ENCODE results near the gene TRIP4. TPM values are rescaled to one million over a fixed set of nuclear protein-coding genes. Genes with fewer than 3 reads are reported as not detected.

The TRIP4 gene
- total and polyA plus RNA-seq, 2 of the 8 experiments (the other 6 are each of a cell fraction or from before 2014, with no cell fraction given), result 6.2 to 18.9 TPM

- TF ChIP-seq USF2 (IDR thresholded peaks at IDR 0.05; ENCODE audit: low read length) (no peak), FOSL1 (IDR thresholded peaks at IDR 0.05; ENCODE audit: insufficient read depth, low read depth, low read length) (no peak), CTCF (IDR thresholded peaks at IDR 0.05; ENCODE audit: control extremely low read depth in 1 of 3, insufficient read depth in 1 of 3, low read depth in 1 of 3, low read length in 3 of 3) (no peak), EP300 (IDR thresholded peaks at IDR 0.05; ENCODE audit: borderline replicate concordance in 1 of 2, low read depth in 2 of 2, low read length in 2 of 2) (no peak), EZH2 (IDR thresholded peaks at IDR 0.05; ENCODE audit: low read depth, low read length, severe bottlenecking) (no peak), SIRT6 (IDR thresholded peaks at IDR 0.05; ENCODE audit: low read length) (no peak)
Measured at GRCh38 chr15:64429448-64429847, 41.8 kb downstream of the TRIP4 start (continued).
